ENCODE results near the gene STAT3. TPM values are rescaled to one million over a fixed set of nuclear protein-coding genes. Genes with fewer than 3 reads are reported as not detected.
"Not testable (repeated sequence)": the region's sequence is repeated elsewhere in the genome, so short reads cannot be mapped to it uniquely, and the experiment has no call there.

The STAT3 gene
- total RNA-seq, 4 donors from 2014 or later: 146 to 253 (median 205) TPM

GRCh38 chr17:42270596-42270995, 117.6 kb downstream of the STAT3 start:
- 62 to 68% methylated on average over 6 of the region's 6 CpGs for WGBS, 2 donors (ENCODE audit: low coverage in 1 of 2)
- no peaks in the 10 kb centered on the region for H3K9me3 ChIP-seq
- peaks cover 5 to 74% (median 7%) of the 10 kb centered on the region in 3 donors for H3K4me1 ChIP-seq
- ATAC-seq: no peak
- H3K27ac ChIP-seq: no peak overlapping the region
- TF ChIP-seq POLR2AphosphoS5 (IDR thresholded peaks at IDR 0.05): no peak
- no peak for TF ChIP-seq EP300 (IDR thresholded peaks at IDR 0.05)
- no peak for TF ChIP-seq POLR2A (IDR thresholded peaks at IDR 0.05)
- no peak for TF ChIP-seq CTCF (IDR thresholded peaks at IDR 0.05)
- no peak overlapping the region for H3K4me3 ChIP-seq
- no peaks in the 10 kb centered on the region for H3K27me3 ChIP-seq
- no peaks in the 10 kb centered on the region for H3K36me3 ChIP-seq

GRCh38 chr17:42270170-42270535, 118.1 kb downstream of the STAT3 start:
- no peaks in the 10 kb centered on the region for H3K36me3 ChIP-seq
- no peak overlapping the region for H3K27ac ChIP-seq

GRCh38 chr17:42268236-42268635, 120.0 kb downstream of the STAT3 start:
- no peak for TF ChIP-seq POLR2AphosphoS5 (IDR thresholded peaks at IDR 0.05)
- TF ChIP-seq POLR2A (IDR thresholded peaks at IDR 0.05): no peak
- TF ChIP-seq EP300 (IDR thresholded peaks at IDR 0.05): no peak
- no peak for TF ChIP-seq CTCF (IDR thresholded peaks at IDR 0.05)
- no peak for ATAC-seq
- Histone ChIP-seq H3K27ac (no peak overlapping the region), H3K4me1 (peaks cover 0 to 53% (median 2%) of the 10 kb centered on the region in 3 donors), H3K27me3 (no peaks in the 10 kb centered on the region), H3K9me3 (no peaks in the 10 kb centered on the region), H3K36me3 (no peaks in the 10 kb centered on the region), H3K4me3 (no peak overlapping the region)
- WGBS, 2 donors (ENCODE audit: low coverage in 1 of 2): 81 to 82% methylated on average over 5 of the region's 5 CpGs

More at GRCh38 chr17:42270170-42270535, 118.1 kb downstream of the STAT3 start:
- peaks cover 5 to 73% (median 7%) of the 10 kb centered on the region in 3 donors for H3K4me1 ChIP-seq
- H3K27me3 ChIP-seq: no peaks in the 10 kb centered on the region
- TF ChIP-seq CTCF (IDR thresholded peaks at IDR 0.05) (no peak), EP300 (IDR thresholded peaks at IDR 0.05) (no peak), POLR2A (IDR thresholded peaks at IDR 0.05) (no peak), POLR2AphosphoS5 (IDR thresholded peaks at IDR 0.05) (no peak)
- H3K4me3 ChIP-seq: no peak overlapping the region
- H3K9me3 ChIP-seq: no peaks in the 10 kb centered on the region
- 68 to 90% methylated on average over 4 of the region's 4 CpGs for WGBS, 2 donors (ENCODE audit: low coverage in 1 of 2)
- ATAC-seq: no peak

GRCh38 chr17:42266918-42267766, 121.1 kb downstream of the STAT3 start:
- WGBS, 2 donors (ENCODE audit: low coverage in 1 of 2): 60 to 63% methylated on average over 9 of the region's 9 CpGs

GRCh38 chr17:42266462-42266861, 121.8 kb downstream of the STAT3 start:
- ATAC-seq: no peak
- H3K9me3 ChIP-seq: no peaks in the 10 kb centered on the region
- H3K27me3 ChIP-seq: no peaks in the 10 kb centered on the region
- no peak overlapping the region for H3K27ac ChIP-seq
- 71 to 82% methylated on average over 2 of the region's 2 CpGs for WGBS, 2 donors (ENCODE audit: low coverage in 1 of 2)
- no peaks in the 10 kb centered on the region for H3K36me3 ChIP-seq
- no peak overlapping the region for H3K4me3 ChIP-seq
- no peak for TF ChIP-seq EP300 (IDR thresholded peaks at IDR 0.05)
- TF ChIP-seq POLR2AphosphoS5 (IDR thresholded peaks at IDR 0.05): no peak
- TF ChIP-seq CTCF (IDR thresholded peaks at IDR 0.05): no peak
- no peak for TF ChIP-seq POLR2A (IDR thresholded peaks at IDR 0.05)
- peaks cover 0 to 36% (median 0%) of the 10 kb centered on the region in 3 donors for H3K4me1 ChIP-seq

More at GRCh38 chr17:42266918-42267766, 121.1 kb downstream of the STAT3 start:
- no peak for TF ChIP-seq EP300 (IDR thresholded peaks at IDR 0.05)
- peak; percentile 39 for TF ChIP-seq POLR2AphosphoS5 (IDR thresholded peaks at IDR 0.05)
- Histone ChIP-seq H3K9me3 (no peaks in the 10 kb centered on the region), H3K27ac (no peak overlapping the region), H3K4me1 (peaks cover 0 to 42% (median 2%) of the 10 kb centered on the region in 3 donors), H3K27me3 (no peaks in the 10 kb centered on the region), H3K4me3 (no peak overlapping the region), H3K36me3 (no peaks in the 10 kb centered on the region)
- ATAC-seq: no peak

- peaks cover 0 to 15% (median 0%) of the 10 kb centered on the region in 3 donors for H3K4me1 ChIP-seq
- no CpG with 5 or more reads among the region's 4 CpGs for WGBS, 2 donors (ENCODE audit: low coverage in 1 of 2)
- H3K36me3 ChIP-seq, ATAC-seq, H3K27ac ChIP-seq, H3K27me3 ChIP-seq, H3K9me3 ChIP-seq, H3K4me3 ChIP-seq: not testable (repeated sequence)
Measured at GRCh38 chr17:42264366-42264765, 123.9 kb downstream of the STAT3 start.
